Measurements from ENCODE around the gene SLC4A4.

The SLC4A4 gene

GRCh38 chr4:71607780-71608677 lies 269.2 kb downstream of the SLC4A4 start:
- no peak for DNase-seq

GRCh38 chr4:71608678-71609071 lies 269.9 kb downstream of the SLC4A4 start:
- no peak for DNase-seq

- no peak for DNase-seq
Observed at GRCh38 chr4:71609167-71609566, 270.3 kb downstream of the SLC4A4 start.

DNA sequence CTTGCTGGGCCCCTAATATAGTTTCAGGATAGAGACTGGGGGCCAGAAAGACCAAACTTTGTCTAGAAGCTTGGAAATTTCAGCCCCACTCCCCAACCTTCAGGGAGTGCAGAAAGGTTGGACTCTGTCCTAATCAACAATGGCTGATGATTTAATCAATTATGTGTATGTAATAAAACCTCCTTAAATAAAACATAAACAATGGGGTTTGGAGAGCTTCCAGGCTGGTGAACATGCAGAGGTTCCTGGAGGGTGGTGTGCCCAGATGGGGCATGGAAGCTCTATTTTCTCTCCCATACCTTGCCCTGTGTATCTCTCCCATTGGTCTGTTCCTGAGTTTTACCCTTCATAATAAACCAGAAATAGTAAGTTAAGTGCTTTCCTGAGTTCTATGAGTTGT lies 270.8 kb downstream of the SLC4A4 start:
- DNase-seq: no peak

DNA sequence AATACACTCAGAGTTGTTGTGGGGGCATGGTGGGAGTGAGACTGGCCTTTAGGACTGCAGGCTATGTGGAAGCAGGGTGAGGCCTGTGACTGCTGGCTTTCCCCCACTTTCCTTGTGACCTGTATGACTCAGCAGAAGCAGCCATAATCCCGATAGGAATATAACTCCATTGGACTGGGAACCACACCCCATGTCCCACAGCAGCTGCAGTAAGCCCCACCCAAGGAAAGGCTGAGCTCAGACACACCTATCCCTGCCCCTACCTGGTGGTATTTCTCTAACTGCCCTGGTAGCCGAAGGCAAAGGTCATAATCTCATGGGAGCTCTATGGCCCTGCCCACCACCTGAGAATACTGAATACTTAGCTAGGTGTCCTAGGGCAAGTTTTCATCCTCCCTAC lies 275.8 kb downstream of the SLC4A4 start:
- no peak for DNase-seq

DNA sequence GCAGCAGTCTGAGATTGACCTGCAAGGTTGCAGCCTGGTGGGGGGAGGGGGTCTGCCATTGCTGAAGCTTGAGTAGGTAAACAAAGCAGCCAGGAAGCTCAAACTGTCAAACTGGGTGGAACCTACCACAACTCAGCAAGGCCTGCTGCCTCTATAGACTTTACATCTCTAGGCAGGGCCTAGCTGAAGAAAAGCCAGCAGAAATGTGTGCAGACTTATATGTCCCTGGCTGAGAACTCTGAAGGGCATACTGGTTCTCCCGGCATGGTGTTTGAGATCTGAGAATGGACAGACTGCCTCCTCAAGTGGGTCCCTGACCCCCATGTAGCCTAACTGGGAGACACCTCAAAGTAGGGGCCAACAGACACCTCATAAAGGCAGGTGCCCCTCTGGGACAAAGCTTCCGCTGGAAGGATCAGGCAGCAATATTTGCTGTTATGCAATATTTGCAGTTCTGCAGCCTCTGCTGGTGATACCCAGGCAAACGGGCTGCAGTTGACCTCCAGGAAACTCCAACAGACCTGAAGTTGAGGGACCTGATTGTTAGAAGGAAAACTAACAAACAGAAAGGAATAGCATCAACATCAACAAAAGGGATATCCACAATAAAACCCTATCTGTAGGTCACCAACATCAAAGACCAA lies 277.5 kb downstream of the SLC4A4 start:
- no peak for DNase-seq
